Right lobe of liver (tissue), 4 donors: ENCODE results near the gene TRIP12.

Experiments
- CTCF ChIP-seq, 4 donors: fragments of 200-600 bp in 3 of 4; fragments of 450-650 bp in 1 of 4; IDR thresholded peaks; one replicate each; pipeline versions ENCODE4 v1.5.1 to v1.8.0; 2016 to 2022; ENCODE audit warnings: antibody characterized with exemption in 4 of 4, mild to moderate bottlenecking in 2 of 4
- POLR2A ChIP-seq: fragments of 450-650 bp; IDR thresholded peaks from one replicate; pipeline ENCODE4 v1.6.1; 2017; ENCODE audit warnings: antibody characterized with exemption, mild to moderate bottlenecking
- donor health status: DM: no; HTN: no; CAD: no.
- donor health status: DM: no; HTN: no; CAD: no.
- donor health status: DM: no; HTN: yes; CAD: no.

- TF ChIP-seq CTCF (IDR thresholded peaks at IDR 0.05) (no peak), POLR2A (no peak)
Observed at GRCh38 chr2:229937537-229937936, 15.7 kb upstream of the TRIP12 start.
